GM10847 (cell line): ENCODE data around the gene COL12A1.

Source experiments
- POLR2A ChIP-seq: IDR thresholded peaks from 2 replicates; pipeline ENCODE4 v1.6.1; 2011; ENCODE audit not compliant: insufficient read length; ENCODE audit errors: extremely low read depth

COL12A1 gene

DNA sequence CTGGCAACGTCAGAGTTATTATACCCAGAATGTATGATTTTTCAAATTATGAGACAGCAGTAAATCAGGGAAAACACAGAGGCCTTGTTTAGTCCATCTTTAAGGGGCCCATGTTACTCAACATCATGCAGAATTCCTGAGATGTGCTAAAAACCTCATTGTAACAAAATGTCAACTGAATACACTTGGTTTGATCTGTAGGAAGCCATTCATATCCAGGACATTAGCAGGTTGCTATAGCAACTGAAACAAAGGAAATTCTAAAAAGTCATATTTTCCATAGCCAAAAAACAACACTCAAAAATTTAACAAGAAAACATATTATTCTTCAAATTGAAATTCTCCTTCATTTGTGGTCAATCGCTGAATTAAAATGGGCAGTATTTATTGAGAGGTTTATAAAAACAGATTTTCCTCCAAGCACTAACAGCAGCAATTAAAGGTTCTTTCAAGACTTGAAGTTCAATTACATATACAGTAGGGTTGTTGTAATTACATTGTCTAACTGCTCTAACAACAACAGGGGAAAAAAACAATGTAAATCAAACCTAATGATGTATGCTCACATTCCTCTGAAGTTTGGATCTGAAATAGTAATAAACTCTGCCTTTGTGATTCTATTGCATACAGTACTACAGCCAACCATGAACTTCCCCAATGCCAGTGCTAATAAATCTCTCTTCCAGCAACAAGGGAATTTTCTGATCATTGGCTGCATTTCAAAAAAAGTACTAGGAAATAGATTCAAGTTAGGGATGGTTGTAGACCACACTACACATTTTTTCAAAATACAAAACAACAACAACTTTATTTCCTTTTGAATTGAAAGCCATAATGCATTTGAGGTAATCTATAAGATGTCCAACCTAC is 34.9 kb downstream of the COL12A1 start:
- TF ChIP-seq POLR2A, result no peak

DNA sequence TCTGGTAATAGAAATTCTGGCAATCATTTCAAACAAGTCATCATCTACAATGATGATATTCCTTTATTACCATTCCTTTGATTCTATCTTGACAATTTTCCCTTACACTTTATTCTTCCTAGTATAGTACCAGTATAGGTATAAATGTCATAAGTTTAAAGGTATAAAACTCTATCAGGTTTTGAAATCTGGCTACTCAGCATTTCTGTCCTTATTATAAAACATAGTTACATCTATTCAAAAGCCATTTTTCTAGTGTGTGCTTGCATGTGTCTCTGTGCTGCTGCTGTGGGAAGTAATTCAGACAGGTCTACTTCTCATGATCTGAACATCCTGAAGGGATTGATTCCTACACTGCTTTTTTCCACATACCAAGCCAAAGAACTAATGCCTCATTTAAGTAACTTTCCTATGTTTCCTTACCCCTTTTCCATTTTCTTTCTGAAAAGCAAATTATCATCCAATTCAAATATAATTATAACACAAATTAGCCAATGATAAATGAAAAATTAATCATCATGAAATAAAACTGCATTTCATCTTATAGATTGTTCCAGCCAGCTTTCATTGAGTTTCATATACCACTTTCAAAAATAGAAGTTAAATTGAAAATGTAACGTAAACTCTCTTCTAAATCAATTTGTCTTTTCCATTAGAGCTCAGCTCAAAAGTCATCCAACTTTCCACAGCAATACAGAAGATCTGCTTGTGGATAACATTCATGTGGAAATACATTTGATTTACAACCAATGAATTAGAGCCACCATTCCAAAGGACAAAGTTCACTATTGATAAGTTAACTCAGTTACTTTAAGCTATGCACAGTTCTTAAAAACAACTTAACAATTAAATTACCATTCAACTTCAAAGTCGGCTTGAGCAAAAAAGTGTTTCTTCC is 35.9 kb downstream of the COL12A1 start:
- no peak for TF ChIP-seq POLR2A

DNA sequence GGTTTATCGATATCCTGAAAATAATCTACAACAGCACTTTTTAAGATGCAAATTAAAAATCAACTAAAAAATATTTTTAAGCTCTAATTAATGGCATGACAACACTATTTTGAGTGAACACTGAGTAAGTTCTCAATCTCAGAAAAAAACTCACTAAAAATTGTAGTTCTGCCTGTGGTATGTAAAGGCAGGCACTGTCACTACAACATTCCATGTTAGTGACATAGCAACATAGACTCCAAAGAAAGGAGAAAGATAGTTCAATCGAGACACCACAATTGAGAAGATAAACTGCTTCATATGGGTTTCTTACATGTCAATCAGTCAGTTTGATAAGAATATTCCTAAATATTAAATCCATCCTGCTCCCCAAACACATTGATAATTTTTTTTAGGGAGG is 38.0 kb downstream of the COL12A1 start:
- no peak for TF ChIP-seq POLR2A

DNA sequence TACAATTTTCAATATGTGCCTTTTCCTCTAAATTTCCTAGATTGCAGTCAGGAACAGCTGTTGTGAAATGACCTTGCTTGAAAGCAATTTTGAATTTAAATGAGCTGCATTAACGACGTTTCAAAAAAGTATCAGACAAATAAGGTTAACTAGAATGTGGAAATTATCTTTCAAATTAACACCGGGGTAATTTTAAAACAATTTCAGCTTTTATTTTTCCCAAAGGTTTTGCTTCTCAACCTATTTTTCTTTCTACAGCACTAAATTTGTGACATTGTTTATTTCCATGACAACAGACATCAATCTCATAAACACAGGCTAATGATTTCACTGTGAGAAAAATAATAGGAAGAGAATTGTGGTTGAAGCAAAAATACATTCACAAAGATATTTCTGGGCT is 38.5 kb downstream of the COL12A1 start:
- TF ChIP-seq POLR2A, result no peak

DNA sequence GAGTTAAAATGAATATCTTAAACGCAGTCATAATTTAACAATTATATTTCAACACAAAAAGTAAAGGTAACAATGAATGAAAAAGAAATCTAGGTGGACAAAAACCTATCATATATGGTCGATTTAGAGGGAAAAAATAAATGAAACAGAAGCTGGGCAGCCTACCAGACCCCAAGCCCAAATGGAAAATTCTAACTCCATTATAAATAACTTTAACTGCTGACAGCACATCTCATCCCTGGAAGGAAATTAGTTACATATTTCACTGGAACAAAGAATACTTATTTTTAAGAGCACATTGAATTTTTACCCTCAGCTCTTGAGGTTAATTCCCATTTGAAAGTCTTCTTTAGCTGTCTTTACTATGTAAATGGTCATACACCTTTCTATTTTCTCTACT is 39.1 kb downstream of the COL12A1 start:
- no peak for TF ChIP-seq POLR2A

DNA sequence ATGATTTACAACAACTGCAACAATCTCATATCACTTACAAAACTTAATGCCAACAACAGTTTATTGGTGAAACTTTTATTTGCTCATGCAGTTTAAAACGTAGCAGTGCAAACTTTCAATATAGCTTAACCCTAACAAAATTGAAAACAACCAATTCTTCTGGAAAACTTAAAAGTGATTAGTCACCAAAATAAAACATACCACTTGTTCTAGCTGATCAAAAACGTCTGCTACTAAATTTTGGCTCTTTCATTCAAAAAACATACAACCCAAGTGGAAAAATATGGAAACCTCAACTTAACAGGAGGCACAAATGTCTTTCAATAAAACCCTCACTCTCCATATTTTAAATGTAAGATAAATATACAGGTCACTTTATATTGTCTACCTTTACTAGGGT is 39.6 kb downstream of the COL12A1 start:
- no peak for TF ChIP-seq POLR2A

DNA sequence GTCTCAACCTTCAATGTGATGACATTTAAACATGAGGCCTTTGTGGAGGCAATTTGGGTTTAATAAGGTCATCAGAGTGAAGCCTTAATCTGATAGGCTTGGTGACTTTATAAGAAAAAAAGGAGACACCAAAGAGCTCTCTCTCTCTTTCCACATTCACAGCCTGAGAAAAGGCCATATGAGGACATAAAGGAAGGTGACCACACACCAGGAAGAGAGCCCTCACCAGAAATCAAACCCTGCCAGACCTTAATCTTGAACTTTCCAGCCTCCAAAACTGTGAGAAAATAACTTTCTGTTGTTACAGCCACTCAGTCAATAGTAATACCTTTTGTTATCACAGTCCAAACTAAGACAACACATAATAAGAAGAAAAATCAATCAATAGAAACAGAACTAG is 47.7 kb downstream of the COL12A1 start:
- TF ChIP-seq POLR2A, result no peak

DNA sequence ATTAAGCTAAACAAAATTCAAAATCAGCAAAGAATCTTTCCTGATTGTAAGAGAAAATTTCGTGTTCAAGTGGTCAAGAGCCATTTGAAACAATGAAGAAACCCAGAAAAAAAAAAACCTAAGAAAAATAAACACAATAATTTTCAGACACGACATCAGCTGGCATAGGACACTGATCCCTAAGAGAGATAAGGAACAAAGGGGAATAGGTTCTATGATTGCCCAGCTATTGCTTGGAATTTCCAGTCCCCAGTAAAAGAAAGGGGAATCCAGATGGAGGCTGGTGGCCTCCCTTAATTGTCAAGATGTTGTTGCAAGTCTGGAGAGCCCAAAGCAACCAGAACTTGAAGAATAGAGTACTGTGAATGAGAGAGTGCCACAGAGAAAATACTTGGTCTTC is 48.5 kb downstream of the COL12A1 start:
- no peak for TF ChIP-seq POLR2A

DNA sequence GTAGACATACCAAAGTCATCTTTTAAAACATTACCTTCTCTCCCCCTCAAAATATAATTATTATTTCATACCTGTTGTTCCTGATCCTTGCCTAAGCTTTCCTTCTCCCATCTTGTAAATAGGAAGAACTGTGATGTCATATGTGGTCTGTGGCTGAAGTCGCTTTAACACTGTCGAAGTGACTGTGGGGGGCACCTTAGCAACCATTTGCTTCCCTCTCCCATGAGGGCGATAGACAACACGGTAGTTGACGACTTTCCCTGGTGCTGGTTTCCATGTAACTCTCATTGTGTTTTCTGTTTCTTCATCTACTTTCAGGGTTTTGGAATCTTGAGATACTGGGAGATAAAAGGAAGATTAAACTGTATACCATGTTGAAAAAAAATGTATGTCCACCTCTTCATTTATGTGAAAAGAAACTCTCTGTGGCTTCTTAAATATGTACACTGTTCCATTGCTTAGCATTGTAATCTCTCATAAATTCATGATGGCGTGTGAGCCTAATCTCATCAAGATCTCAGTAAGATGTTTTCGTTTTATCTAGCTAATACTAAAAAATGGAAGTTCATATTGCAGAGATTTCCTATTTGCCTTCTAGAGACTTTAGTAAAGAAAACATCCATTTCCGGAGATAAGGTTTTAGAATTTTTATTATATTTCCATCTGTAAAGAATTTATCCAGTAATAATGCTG is 49.5 kb downstream of the COL12A1 start:
- no peak for TF ChIP-seq POLR2A

DNA sequence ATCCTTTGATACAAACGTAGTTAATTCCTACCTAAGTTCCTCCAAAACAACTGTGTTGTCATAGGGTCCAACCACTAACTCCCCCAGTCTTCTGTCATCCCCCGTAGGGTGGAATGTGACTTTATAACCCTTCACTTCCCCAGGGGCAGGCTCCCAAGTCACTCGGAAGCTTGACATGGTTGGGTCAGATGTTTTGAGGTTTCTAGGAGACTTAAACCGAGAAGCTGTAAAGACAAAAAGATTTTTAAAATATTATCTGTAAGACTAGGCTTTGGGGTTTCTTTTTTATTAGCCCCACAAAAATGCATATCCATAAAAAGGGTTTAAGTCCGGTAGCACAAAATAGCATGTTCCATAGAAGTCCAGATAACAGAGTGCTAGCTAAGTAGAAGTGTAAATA is 50.2 kb downstream of the COL12A1 start:
- no peak for TF ChIP-seq POLR2A

DNA sequence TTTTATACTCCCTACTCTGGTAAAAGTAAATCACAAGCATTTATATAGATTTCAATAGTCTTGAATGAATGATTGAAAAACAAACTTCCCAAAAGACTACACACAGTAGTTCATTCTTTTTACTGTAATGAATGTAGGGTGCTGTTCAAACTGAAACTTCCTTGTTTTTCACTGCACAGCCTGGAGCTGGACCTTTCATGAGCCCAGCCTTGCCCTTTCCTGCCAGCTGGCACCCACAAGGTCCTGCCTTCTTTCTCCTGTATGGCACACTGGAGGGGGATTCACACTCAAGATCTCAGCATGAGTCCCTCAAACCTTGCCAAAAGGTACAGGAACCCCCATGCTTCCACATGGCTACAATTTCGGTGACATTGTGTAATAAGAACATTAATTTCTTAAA is 50.9 kb downstream of the COL12A1 start:
- TF ChIP-seq POLR2A, result no peak

DNA sequence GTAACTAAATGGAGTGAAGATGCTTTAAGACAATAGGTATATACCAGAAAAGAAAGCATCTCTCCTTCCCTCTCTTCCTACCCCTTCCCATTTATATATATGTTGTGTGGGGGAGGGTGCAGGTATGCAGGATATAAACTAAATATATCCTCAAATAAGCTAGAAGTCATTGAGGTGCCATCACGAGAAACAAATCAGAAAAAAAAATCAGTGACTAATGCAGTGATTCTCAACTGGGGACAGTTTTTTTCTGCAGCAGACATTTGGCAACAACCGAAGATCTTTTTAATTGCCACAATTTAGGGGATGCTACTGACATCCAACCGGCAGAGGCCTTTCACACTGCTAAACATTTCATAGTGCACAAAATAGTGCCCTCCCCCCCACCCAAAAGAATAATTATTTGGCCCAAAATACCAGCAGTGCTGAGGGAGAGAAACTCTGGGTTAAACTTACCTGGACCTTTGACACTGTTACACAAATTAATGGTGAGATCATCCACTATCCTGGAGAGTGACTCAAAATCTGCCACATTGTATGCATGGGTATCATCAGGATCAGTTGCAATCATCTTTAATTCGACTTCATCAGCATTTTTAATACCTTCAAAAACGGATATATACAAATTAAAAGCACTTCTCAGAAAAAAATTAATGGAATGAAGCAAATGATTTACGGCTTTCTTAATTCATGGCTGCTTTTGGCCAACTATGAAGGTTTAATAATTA is 55.0 kb downstream of the COL12A1 start:
- TF ChIP-seq POLR2A, result no peak

DNA sequence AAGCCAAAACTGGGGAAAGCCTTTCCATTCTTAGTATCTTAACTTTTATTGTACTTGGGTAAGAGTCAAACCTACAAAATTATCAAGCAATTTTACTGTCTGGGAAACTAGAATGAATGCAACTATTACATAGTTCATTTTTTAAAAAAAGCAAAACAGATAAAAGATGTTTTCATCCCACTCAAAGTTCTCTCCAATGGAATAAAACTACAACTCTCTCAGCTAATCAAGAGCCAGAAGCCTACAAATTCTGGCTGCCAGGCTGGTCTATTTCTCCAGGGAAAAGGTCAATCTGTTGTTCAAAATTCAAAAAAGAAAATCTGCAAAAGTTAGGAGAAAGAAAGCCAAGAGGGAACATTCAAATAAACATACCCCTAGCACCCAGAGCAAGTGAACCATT is 56.2 kb downstream of the COL12A1 start:
- TF ChIP-seq POLR2A, result no peak

DNA sequence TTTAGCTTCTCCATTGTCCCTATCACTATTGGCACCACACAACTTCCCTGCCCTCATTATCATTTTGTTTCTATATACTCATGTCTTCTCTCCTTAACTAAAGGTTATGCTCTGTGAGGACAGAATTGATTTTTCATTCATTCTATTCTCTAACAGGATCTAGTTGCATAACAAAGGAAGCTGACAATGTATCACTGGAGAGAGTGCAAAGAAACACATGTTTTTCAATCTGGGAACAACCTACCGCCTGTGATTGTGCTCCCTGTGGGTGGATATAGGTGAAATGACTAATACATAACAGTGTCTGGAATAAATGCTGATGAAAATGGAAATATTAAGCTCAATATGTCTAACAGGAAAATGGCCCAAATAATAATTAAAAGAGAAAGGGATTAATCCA is 56.6 kb downstream of the COL12A1 start:
- no peak for TF ChIP-seq POLR2A

DNA sequence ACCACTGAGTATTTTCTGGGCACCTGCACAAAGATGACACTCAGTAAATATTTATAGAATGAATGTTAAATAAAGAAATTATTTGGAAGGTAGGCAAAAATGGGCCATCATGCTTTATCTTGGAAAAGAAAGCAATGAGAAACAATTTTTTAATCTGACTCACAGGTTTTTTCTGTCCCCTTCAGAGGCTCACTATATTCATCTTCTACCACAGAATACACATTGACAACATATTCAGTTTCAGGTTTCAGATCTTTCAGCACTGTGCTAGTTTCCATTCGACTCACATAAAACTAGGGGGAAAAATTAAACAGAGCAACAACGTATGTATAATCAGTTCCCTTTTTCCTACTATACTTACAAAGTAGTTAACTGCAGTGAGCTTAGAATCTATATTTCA is 58.3 kb downstream of the COL12A1 start:
- no peak for TF ChIP-seq POLR2A
